HFF-Myc (cell line): ENCODE data around the gene POLA2.
"Not testable (repeated sequence)": the region's sequence is repeated elsewhere in the genome, so short reads cannot be mapped to it uniquely, and the experiment has no call there.

Experiments
- DNase-seq: peaks from one replicate; pipeline ENCODE4 v3.0.0-alpha.2; 2011; ENCODE audit warnings: low read depth; ENCODE audit errors: extremely low read depth
- H3K4me3 ChIP-seq: replicated peaks from 2 replicates; pipeline ENCODE4 v1.5.1; 2011; ENCODE audit warnings: low read depth, mild to moderate bottlenecking, control low read depth, low read length
- CTCF ChIP-seq: IDR thresholded peaks from 2 replicates; pipeline ENCODE4 v1.5.1; 2012; ENCODE audit warnings: mild to moderate bottlenecking, low read depth, low read length, control low read depth; ENCODE audit errors: missing control alignments

The POLA2 gene

DNA sequence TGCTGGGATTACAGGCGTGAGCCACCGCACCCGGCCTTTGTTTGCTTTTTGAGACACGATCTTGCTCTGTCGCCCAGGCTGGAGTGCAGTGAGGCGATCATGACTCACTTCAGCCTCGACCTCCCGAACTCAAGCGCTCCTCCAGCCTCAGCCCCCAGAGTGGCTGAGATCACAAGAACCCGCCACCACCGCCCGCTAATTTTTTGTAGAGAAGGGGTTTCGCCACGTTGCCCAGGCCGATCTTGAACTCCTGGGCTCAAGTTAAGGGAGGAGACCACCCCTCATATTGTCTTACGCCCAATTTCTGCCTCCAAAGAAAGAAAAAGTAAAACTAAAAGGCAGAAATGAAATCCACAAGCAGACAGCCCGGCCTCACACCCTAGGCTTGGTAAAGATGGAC, 1.5 kb upstream of the POLA2 start:
- TF ChIP-seq CTCF, result no peak
- no peak overlapping the region for H3K4me3 ChIP-seq
- no peak for DNase-seq

DNA sequence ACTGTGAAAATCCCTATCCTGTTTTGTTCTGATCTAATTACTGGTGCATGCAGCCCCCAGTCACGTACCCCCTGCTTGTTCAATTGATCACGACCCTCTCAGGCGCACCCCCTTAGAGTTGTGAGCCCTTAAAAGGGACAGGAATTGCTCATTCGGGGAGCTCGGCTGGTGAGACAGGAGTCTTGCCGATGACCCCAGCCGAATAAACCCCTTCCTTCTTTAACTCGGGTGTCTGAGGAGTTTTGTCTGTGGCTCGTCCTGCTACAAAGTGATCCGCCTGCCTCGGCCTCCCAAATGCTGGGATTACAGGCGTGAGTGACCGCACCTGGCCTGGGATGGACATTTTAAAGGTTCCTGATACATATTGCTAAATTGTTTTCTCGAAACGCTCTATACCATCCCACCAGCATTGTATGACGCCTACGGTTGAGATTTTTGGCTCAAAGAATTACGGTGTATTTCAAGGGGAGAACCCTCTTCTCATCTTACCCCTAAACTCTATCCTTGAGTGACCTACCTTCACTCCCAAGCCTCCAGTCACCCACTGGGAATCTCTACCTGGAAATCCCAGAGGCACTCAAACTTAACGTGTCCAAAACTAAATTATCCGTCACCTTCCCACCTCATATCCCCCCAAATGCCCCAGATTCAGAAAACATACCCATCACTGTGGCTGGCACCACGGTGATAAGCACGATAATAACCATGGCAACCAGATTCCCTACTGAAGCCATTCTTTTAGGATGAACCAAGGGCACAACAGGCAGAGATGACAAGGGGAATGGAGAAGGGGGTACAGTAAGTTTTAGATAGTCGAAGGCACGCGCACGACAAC, 789 bp upstream of the POLA2 start:
- H3K4me3 ChIP-seq, result peak overlapping the region; percentile 90
- no peak for TF ChIP-seq CTCF
- DNase-seq, result no peak

DNA sequence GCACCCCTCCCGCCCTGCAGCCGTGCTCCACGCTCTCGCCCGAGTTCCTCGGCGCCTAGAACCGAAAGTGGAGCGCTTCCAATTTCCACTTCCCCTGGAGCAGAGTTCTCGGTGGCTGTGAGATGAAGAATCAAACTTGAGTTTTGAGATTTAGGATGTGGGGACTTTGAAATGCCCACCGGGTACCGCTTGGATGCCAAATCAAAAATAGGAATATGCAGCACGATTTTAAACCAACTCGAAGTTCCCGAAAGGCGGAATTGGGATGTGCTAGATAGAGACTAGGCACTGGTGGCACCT, 569 bp downstream of the POLA2 start:
- no peak for DNase-seq

GRCh38 chr11:65262776-65263175, 1.0 kb downstream of the POLA2 start:
- peak overlapping the region; percentile 90 for H3K4me3 ChIP-seq
- no peak for DNase-seq
- TF ChIP-seq CTCF, result no peak

More for the DNA sequence above, 569 bp downstream of the POLA2 start:
- no peak for TF ChIP-seq CTCF
- peak overlapping the region; percentile 90 for H3K4me3 ChIP-seq

GRCh38 chr11:65264747-65265146, 3.0 kb downstream of the POLA2 start:
- DNase-seq, H3K4me3 ChIP-seq: not testable (repeated sequence)

GRCh38 chr11:65266210-65266609, 4.4 kb downstream of the POLA2 start:
- no peak for TF ChIP-seq CTCF
- no peak for DNase-seq
- no peak overlapping the region for H3K4me3 ChIP-seq

- no peak overlapping the region for H3K4me3 ChIP-seq
- DNase-seq, result no peak
- peak; percentile 73 for TF ChIP-seq CTCF
These were observed 13.2 kb downstream of the POLA2 start for GRCh38 chr11:65274735-65275682.
